Activated CD4-positive, alpha-beta T cell treated with anti-CD3 and anti-CD28 coated beads, Interleukin-10, Interleukin-2, amounts not matched to agents 100 ng/mL and 50 ng/mL, durations not matched to agents 16 hours and 8 hours (primary cell): ENCODE measurements around the gene CCT8.

Experiments used
- DNase-seq: peaks from one replicate; pipeline ENCODE4 v3.0.0-alpha.2; 2020

The CCT8 gene

GRCh38 chr21:29073222-29074006 is at the start of gene CCT8:
Gene CCT8 (minus strand): TSS chr21:29073648. CDS start chr21:29073590, 58 bp downstream.
- peak; percentile 100 for DNase-seq

GRCh38 chr21:29121759-29122158 is 48.3 kb upstream of the CCT8 start:
- no peak for DNase-seq

GRCh38 chr21:29117372-29117955 is 44.0 kb upstream of the CCT8 start:
- DNase-seq = no peak

GRCh38 chr21:29115899-29116298 is 42.5 kb upstream of the CCT8 start:
- no peak for DNase-seq

GRCh38 chr21:29114765-29115500 is 41.5 kb upstream of the CCT8 start:
- no peak for DNase-seq

- no peak for DNase-seq
Observed at GRCh38 chr21:29105218-29105617, 31.8 kb upstream of the CCT8 start.

- peak; percentile 36 for DNase-seq
Observed at GRCh38 chr21:29104239-29104708, 30.8 kb upstream of the CCT8 start.

- no peak for DNase-seq
Observed at GRCh38 chr21:29102791-29103257, 29.4 kb upstream of the CCT8 start.

GRCh38 chr21:29098156-29098555 is 24.7 kb upstream of the CCT8 start:
- no peak for DNase-seq

- DNase-seq = no peak
Observed at GRCh38 chr21:29096218-29097015, 23.0 kb upstream of the CCT8 start.

GRCh38 chr21:29092102-29092959 is 18.9 kb upstream of the CCT8 start:
- peak; percentile 44 for DNase-seq

- peak; percentile 62 for DNase-seq
Observed at GRCh38 chr21:29091033-29091432, 17.6 kb upstream of the CCT8 start.

- DNase-seq = no peak
Observed at GRCh38 chr21:29085106-29085752, 11.8 kb upstream of the CCT8 start.

- DNase-seq = no peak
Observed at GRCh38 chr21:29084372-29084771, 10.9 kb upstream of the CCT8 start.

- no peak for DNase-seq
Observed at GRCh38 chr21:29083306-29083705, 9.9 kb upstream of the CCT8 start.

GRCh38 chr21:29082046-29082815 is 8.8 kb upstream of the CCT8 start:
- no peak for DNase-seq

GRCh38 chr21:29080454-29080941 is 7.0 kb upstream of the CCT8 start:
- peak; percentile 29 for DNase-seq

GRCh38 chr21:29078869-29079767 is 5.7 kb upstream of the CCT8 start:
- DNase-seq = peak; percentile 55

GRCh38 chr21:29077651-29078090 is 4.2 kb upstream of the CCT8 start:
- DNase-seq = peak; percentile 52
